Measurements from ENCODE around the gene SKI.

- TF ChIP-seq CTCF (IDR thresholded peaks at IDR 0.05) (no peak), POLR2AphosphoS5 (IDR thresholded peaks at IDR 0.05) (no peak)
Measured at GRCh38 chr1:2296614-2297013, 68.5 kb downstream of the SKI start.

Measured in prostate gland (tissue), 2 donors.